IPS-NIHi7 (cell line): ENCODE data around the gene SUGCT.
"Not testable (repeated sequence)": the region's sequence is repeated elsewhere in the genome, so short reads cannot be mapped to it uniquely, and the experiment has no call there.

Experiments used
- DNase-seq: peaks from one replicate; pipeline ENCODE4 v3.0.0; 2012; ENCODE audit warnings: mixed read lengths; ENCODE audit errors: extremely low spot score

The SUGCT gene

GRCh38 chr7:40569326-40569725 lies 434.5 kb downstream of the SUGCT start:
- no peak for DNase-seq

- DNase-seq: peak; percentile 27
Observed at GRCh38 chr7:40570223-40570622, 435.4 kb downstream of the SUGCT start.

- no peak for DNase-seq
Observed at GRCh38 chr7:40571796-40572195, 437.0 kb downstream of the SUGCT start.

- DNase-seq: no peak
Observed at GRCh38 chr7:40572810-40573465, 438.1 kb downstream of the SUGCT start.

- no peak for DNase-seq
Observed at GRCh38 chr7:40579401-40579800, 444.6 kb downstream of the SUGCT start.

GRCh38 chr7:40580776-40581175 lies 446.0 kb downstream of the SUGCT start:
- DNase-seq: no peak

- DNase-seq: no peak
Observed at GRCh38 chr7:40582539-40582938, 447.7 kb downstream of the SUGCT start.

- DNase-seq: no peak
Observed at GRCh38 chr7:40583667-40584444, 449.1 kb downstream of the SUGCT start.

- no peak for DNase-seq
Observed at GRCh38 chr7:40584667-40585433, 450.0 kb downstream of the SUGCT start.

- DNase-seq: no peak
Observed at GRCh38 chr7:40586197-40586596, 451.4 kb downstream of the SUGCT start.

- no peak for DNase-seq
Observed at GRCh38 chr7:40587419-40587818, 452.6 kb downstream of the SUGCT start.

- DNase-seq: no peak
Observed at GRCh38 chr7:40595129-40595528, 460.3 kb downstream of the SUGCT start.

- DNase-seq: no peak
Observed at GRCh38 chr7:40595832-40596231, 461.0 kb downstream of the SUGCT start.

- no peak for DNase-seq
Observed at GRCh38 chr7:40597517-40597916, 462.7 kb downstream of the SUGCT start.

GRCh38 chr7:40598915-40599314 lies 464.1 kb downstream of the SUGCT start:
- no peak for DNase-seq

GRCh38 chr7:40599836-40600235 lies 465.0 kb downstream of the SUGCT start:
- no peak for DNase-seq

- not testable (repeated sequence) for DNase-seq
Observed at GRCh38 chr7:40602351-40602750, 467.5 kb downstream of the SUGCT start.

- DNase-seq: peak; percentile 86
Observed at GRCh38 chr7:40604601-40605438, 470.0 kb downstream of the SUGCT start.

GRCh38 chr7:40608321-40609075 lies 473.7 kb downstream of the SUGCT start:
- no peak for DNase-seq

- no peak for DNase-seq
Observed at GRCh38 chr7:40610461-40610860, 475.7 kb downstream of the SUGCT start.
